H1 (cell line): ENCODE measurements around the gene RARRES2. TPM values are rescaled to one million over a fixed set of nuclear protein-coding genes. Genes with fewer than 3 reads are reported as not detected.

ENCODE experiments used
- CTCF ChIA-PET: fragments of 300-600 bp; sonication (Branson Sonifier 250); formaldehyde crosslinking; loops from one replicate; lab custom pipeline; 2021; ENCODE audit not compliant: partially characterized antibody; lab: Charles Lee
- POLR2A ChIA-PET: fragments of 300-600 bp; sonication (Branson Sonifier 250); formaldehyde crosslinking; loops from one replicate; lab custom pipeline; 2021; ENCODE audit warnings: inconsistent platforms; ENCODE audit not compliant: partially characterized antibody; lab: Charles Lee
- DNase-seq, 2 experiments: peaks; one replicate each; pipeline versions ENCODE4 v3.0.0 to v3.0.0-alpha.2; 2010 to 2022; ENCODE audit warnings: low spot score in 2 of 2, low read depth in 1 of 2, mixed read lengths in 1 of 2
- FAIRE-seq: peaks from 2 replicates; lab custom pipeline; 2011; peaks lifted over from hg19 to GRCh38; lab: Jason Lieb, UNC
- H2AFZ ChIP-seq: 2 replicates; pipeline ENCODE4 v1.8.1; 2012; ENCODE audit warnings: low read length, inconsistent platforms
- H2AK5ac ChIP-seq: 2 replicates; pipeline ENCODE4 v1.6.1; 2013; ENCODE audit warnings: low read depth, low read length
- H2BK120ac ChIP-seq: replicated peaks from 2 replicates; pipeline ENCODE3; 2013; ENCODE audit warnings: low read depth, low read length, inconsistent platforms
- H2BK12ac ChIP-seq: 2 replicates; pipeline ENCODE4 v1.6.1; 2013; ENCODE audit warnings: low read depth, low read length
- H2BK15ac ChIP-seq: 2 replicates; pipeline ENCODE4 v1.6.1; 2013; ENCODE audit warnings: low read length
- H2BK20ac ChIP-seq: 2 replicates; pipeline ENCODE4 v1.6.1; 2013; ENCODE audit warnings: low read length
- H2BK5ac ChIP-seq: 2 replicates; pipeline ENCODE4 v1.6.1; 2013; ENCODE audit warnings: low read depth, low read length
- H3K14ac ChIP-seq: 2 replicates; pipeline ENCODE4 v1.6.1; 2013; ENCODE audit warnings: inconsistent platforms; ENCODE audit not compliant: insufficient read length
- H3K18ac ChIP-seq: 2 replicates; pipeline ENCODE4 v1.6.1; 2013; ENCODE audit warnings: low read length; ENCODE audit errors: extremely low read depth
- H3K23ac ChIP-seq: 2 replicates; pipeline ENCODE4 v1.6.1; 2013; ENCODE audit warnings: inconsistent platforms; ENCODE audit not compliant: insufficient read length
- H3K23me2 ChIP-seq: 2 replicates; pipeline ENCODE4 v1.6.1; 2013; ENCODE audit warnings: low read depth, low read length
- H3K27ac ChIP-seq: 2 replicates; pipeline ENCODE4 v1.6.1; 2011; ENCODE audit warnings: low read depth, low read length, inconsistent platforms
- H3K27me3 ChIP-seq, 4 experiments: replicated peaks in 1 of 4; 1 replicate in 1 of 4; 2 replicates in 3 of 4; pipeline versions ENCODE4 v1.6.1 to v1.8.1; 2011 to 2013; ENCODE audit warnings: low read length in 3 of 4, mild to moderate bottlenecking in 3 of 4, inconsistent platforms in 2 of 4, mixed read lengths in 2 of 4, moderate library complexity in 1 of 4; ENCODE audit not compliant: control insufficient read depth in 3 of 4, insufficient read depth in 3 of 4; ENCODE audit errors: extremely low read depth in 1 of 4
- H3K36me3 ChIP-seq, 4 experiments: 2 replicates each; pipeline versions ENCODE4 v1.6.1 to v1.8.1; 2011 to 2013; ENCODE audit warnings: mild to moderate bottlenecking in 4 of 4, low read length in 3 of 4, moderate library complexity in 2 of 4, control low read depth in 1 of 4, inconsistent platforms in 1 of 4; ENCODE audit not compliant: insufficient read depth in 4 of 4, control insufficient read depth in 2 of 4
- H3K4ac ChIP-seq: replicated peaks from 2 replicates; pipeline ENCODE3; 2013; ENCODE audit warnings: low read length, low read depth, mixed read lengths, inconsistent platforms; ENCODE audit not compliant: insufficient read length
- H3K4me1 ChIP-seq, 4 experiments: replicated peaks in 1 of 4; 1 replicate in 1 of 4; 2 replicates in 3 of 4; pipeline versions ENCODE4 v1.6.1 to v1.8.1; 2011 to 2013; ENCODE audit warnings: low read length in 3 of 4, inconsistent platforms in 2 of 4, mixed read lengths in 1 of 4; ENCODE audit not compliant: insufficient read depth in 4 of 4, control insufficient read depth in 3 of 4
- H3K4me2 ChIP-seq, 2 experiments: 2 replicates each; pipeline versions ENCODE4 v1.6.1 to v1.8.1; 2011 to 2013; ENCODE audit warnings: low read depth in 2 of 2, low read length in 2 of 2, control low read depth in 1 of 2, inconsistent platforms in 1 of 2, mild to moderate bottlenecking in 1 of 2; ENCODE audit not compliant: insufficient read depth in 1 of 2
- H3K4me3 ChIP-seq, 4 experiments: fragments of 200-600, 300-600 bp in 1 of 4; sonication (generic), shearing (Covaris generic), sonication (Bioruptor Twin) in 1 of 4; 2 replicates each; pipeline versions ENCODE4 v1.5.1 to v1.8.1; 2011 to 2016; ENCODE audit warnings: low read length in 4 of 4, low read depth in 3 of 4, control low read depth in 2 of 4, inconsistent platforms in 2 of 4, mild to moderate bottlenecking in 2 of 4, mixed read lengths in 1 of 4, moderate library complexity in 1 of 4; ENCODE audit not compliant: insufficient read depth in 2 of 4; ENCODE audit errors: extremely low read depth in 1 of 4
- H3K56ac ChIP-seq: replicated peaks from 2 replicates; pipeline ENCODE3; 2013; ENCODE audit warnings: low read depth, mild to moderate bottlenecking, mixed read lengths, low read length, inconsistent platforms; ENCODE audit not compliant: insufficient read length
- H3K79me1 ChIP-seq: 2 replicates; pipeline ENCODE4 v1.6.1; 2013; ENCODE audit warnings: low read depth, low read length, control low read depth
- H3K79me2 ChIP-seq, 2 experiments: 2 replicates each; pipeline versions ENCODE4 v1.6.1 to v1.8.1; 2012 to 2013; ENCODE audit warnings: low read length in 2 of 2, mild to moderate bottlenecking in 2 of 2, inconsistent platforms in 1 of 2; ENCODE audit not compliant: insufficient read depth in 2 of 2, control insufficient read depth in 1 of 2
- H3K9ac ChIP-seq, 4 experiments: replicated peaks in 1 of 4; 1 replicate in 1 of 4; 2 replicates in 3 of 4; pipeline versions ENCODE4 v1.6.1 to v1.8.1; 2011 to 2013; ENCODE audit warnings: low read depth in 3 of 4, low read length in 3 of 4, control low read depth in 2 of 4, mild to moderate bottlenecking in 2 of 4, moderate library complexity in 2 of 4, inconsistent platforms in 1 of 4; ENCODE audit errors: extremely low read depth in 1 of 4
- H3K9me3 ChIP-seq, 2 experiments: 2 replicates each; pipeline versions ENCODE4 v1.6.1 to v1.8.1; 2012 to 2013; ENCODE audit warnings: mild to moderate bottlenecking in 2 of 2, moderate library complexity in 2 of 2, control low read depth in 1 of 2, inconsistent platforms in 1 of 2, low read depth in 1 of 2, low read length in 1 of 2, mixed read lengths in 1 of 2; ENCODE audit not compliant: insufficient read depth in 2 of 2
- H4K20me1 ChIP-seq, 2 experiments: replicated peaks in 1 of 2; 2 replicates each; pipeline versions ENCODE3 to v1.8.1; 2011 to 2013; ENCODE audit warnings: inconsistent platforms in 2 of 2, low read length in 2 of 2, mild to moderate bottlenecking in 1 of 2; ENCODE audit not compliant: insufficient read depth in 2 of 2, control insufficient read depth in 1 of 2
- H4K5ac ChIP-seq: 2 replicates; pipeline ENCODE4 v1.6.1; 2013; ENCODE audit warnings: low read length, low read depth, mixed read lengths, inconsistent platforms; ENCODE audit not compliant: insufficient read length
- H4K8ac ChIP-seq: 2 replicates; pipeline ENCODE4 v1.8.0; 2013; ENCODE audit warnings: mild to moderate bottlenecking, moderate library complexity, low read length, inconsistent platforms; ENCODE audit not compliant: insufficient read depth; ENCODE audit errors: extremely low read depth
- H4K91ac ChIP-seq: replicated peaks from 2 replicates; pipeline ENCODE3; 2013; ENCODE audit warnings: low read length, mixed read lengths, inconsistent platforms; ENCODE audit not compliant: insufficient read length
- ASH2L ChIP-seq: fragments of 200-600, 300-600 bp; sonication (generic); IDR thresholded peaks from one replicate; pipeline ENCODE4 v1.7.1; 2017; ENCODE audit warnings: low read length
- BACH1 ChIP-seq: IDR thresholded peaks from 2 replicates; pipeline ENCODE4 v1.6.1; 2012; ENCODE audit warnings: low read length, improper control_type of control experiment
- CBX8 ChIP-seq: fragments of 300-800, 300-1000 bp; sonication (generic); IDR thresholded peaks from 2 replicates; pipeline ENCODE4 v1.7.1; 2016; ENCODE audit warnings: low read depth, low read length, borderline replicate concordance
- CEBPB ChIP-seq: IDR thresholded peaks from 2 replicates; pipeline ENCODE4 v1.6.1; 2012; ENCODE audit warnings: low read depth, low read length
- EZH2 ChIP-seq: fragments of 200-600 bp; sonication (generic); IDR thresholded peaks from 2 replicates; pipeline ENCODE4 v1.7.1; 2012; ENCODE audit warnings: low read depth, mild to moderate bottlenecking, moderate library complexity, low read length, inconsistent platforms; ENCODE audit not compliant: severe bottlenecking
- POLR2A ChIP-seq, 2 experiments: IDR thresholded peaks; 1 replicate in 1 of 2; 2 replicates in 1 of 2; pipeline ENCODE4 v1.6.1; 2011; ENCODE audit warnings: low read depth in 2 of 2, low read length in 2 of 2, mild to moderate bottlenecking in 2 of 2; ENCODE audit errors: control extremely low read depth in 1 of 2
- POU5F1 ChIP-seq: IDR thresholded peaks from 2 replicates; pipeline ENCODE4 v1.6.1; 2011; ENCODE audit warnings: low read depth, mild to moderate bottlenecking, low read length, moderate library complexity
- SIRT6 ChIP-seq: IDR thresholded peaks from one replicate; pipeline ENCODE4 v1.7.1; 2012; ENCODE audit warnings: low read length, inconsistent platforms
- TAF1 ChIP-seq: IDR thresholded peaks from 2 replicates; pipeline ENCODE4 v1.6.1; 2011; ENCODE audit warnings: mild to moderate bottlenecking, low read depth, low read length
- TBP ChIP-seq: IDR thresholded peaks from 2 replicates; pipeline ENCODE4 v1.6.1; 2011; ENCODE audit warnings: low read depth, low read length, improper control_type of control experiment
- WGBS, 2 experiments: shearing (Covaris generic) in 1 of 2; methylation state at CpG; one replicate each; pipeline versions ENCODE4 v1.1.6 to v1.1.7; 2013 to 2015; ENCODE audit warnings: low lambda C conversion rate in 2 of 2, mixed read lengths in 2 of 2, inconsistent platforms in 1 of 2, low coverage in 1 of 2, missing lambda C conversion rate in 1 of 2; ENCODE audit not compliant: insufficient replicate concordance in 2 of 2, insufficient coverage in 1 of 2, insufficient read length in 1 of 2; ENCODE audit errors: extremely low coverage in 1 of 2, missing lambda C conversion rate in 1 of 2; 5-methylcytosine and 5-hydroxymethylcytosine counted together
- polyA plus RNA-seq, 7 experiments: library from polyadenylated mRNA; depleted of rRNA in 3 of 7; stranded (reverse) in 5 of 7; unstranded in 2 of 7; fragments of >200 nt in 5 of 7; fragments of 200-250 nt in 2 of 7; gene quantifications; 1 replicate in 5 of 7; 2 replicates in 1 of 7; 4 replicates in 1 of 7; pipeline versions ENCODE4 v1.2.1 to v1.2.3, GENCODE V29; 2011 to 2013; ENCODE audit warnings: missing spikeins in 2 of 7, mixed read lengths in 2 of 7
- total RNA-seq: library from RNA; stranded (reverse); fragmentation: NEBNext Ultra II Directional; extraction: Animal tissue kit (Norgen Biotek cat#: 25700); gene quantifications from 2 replicates; pipeline ENCODE4 v1.2.1, GENCODE V29; 2021
- TF ChIP-seq, protein P1 (sequence below): IDR thresholded peaks from 2 replicates; pipeline ENCODE4 v1.6.1; 2011; ENCODE audit warnings: low read depth, mild to moderate bottlenecking, low read length; ENCODE audit not compliant: insufficient read depth
- TF ChIP-seq, protein P2 (sequence below): IDR thresholded peaks from 2 replicates; pipeline ENCODE4 v1.6.1; 2012; ENCODE audit warnings: low read length, inconsistent platforms

RARRES2 gene
- total and polyA plus RNA-seq, 2 of the 8 experiments (the other 6 are each of a cell fraction or from before 2014, with no cell fraction given) = 254 to 441 TPM

DNA sequence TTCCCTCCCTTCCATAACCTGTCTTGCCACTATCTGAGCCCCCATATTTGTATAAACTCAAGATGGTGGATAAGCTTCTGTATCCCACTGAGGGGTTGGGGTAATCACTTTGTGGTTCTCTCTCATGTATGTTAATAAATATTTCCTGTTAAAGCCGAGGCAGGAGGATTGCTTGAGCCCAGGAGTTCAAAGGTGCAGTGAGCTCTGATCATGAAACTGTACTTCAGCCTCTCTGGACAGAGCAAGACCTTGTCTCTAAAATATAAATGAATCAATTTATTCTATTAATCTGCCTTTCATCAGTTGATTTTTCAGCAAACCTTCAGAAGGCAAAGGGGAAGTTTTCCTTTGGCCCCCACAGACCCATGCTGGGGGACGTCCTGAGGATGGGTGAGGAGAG, 1.8 kb upstream of the RARRES2 start:
- CTCF ChIA-PET = interaction anchor here (0.9 to 5.2 kb wide), 3 partner anchors 12 to 63 kb away, joined by 3 to 41 read pairs (median 6); a partner anchor contains a TSS
- DNase-seq (no peak), FAIRE-seq (no peak)
- POLR2A ChIA-PET = interaction anchor here (1.0 to 2.3 kb wide), 6 partner anchors 8 to 61 kb away, joined by 4 to 19 read pairs (median 4); partner anchors contain the start of gene REPIN1
- Histone ChIP-seq H2AK5ac (no peak overlapping the region), H4K20me1 (peaks cover 6 to 13% of the 10 kb centered on the region in 2 experiments), H3K9me3 (peaks cover 0 to 11% of the 10 kb centered on the region in 2 experiments; a peak in 3 of 4 replicates), H2AFZ (no peak overlapping the region), H3K27me3 (peaks cover 0 to 26% (median 21%) of the 10 kb centered on the region in 4 experiments; a peak in 6 of 7 replicates), H3K4me1 (peaks cover 4 to 39% (median 20%) of the 10 kb centered on the region in 4 experiments), H3K18ac (no peak overlapping the region), H3K14ac (no peak overlapping the region), H2BK12ac (no peak overlapping the region), H3K36me3 (peaks cover 0 to 12% (median 0%) of the 10 kb centered on the region in 4 experiments; a peak in 2 of 8 replicates), H4K91ac (no peak overlapping the region), H3K9ac (no peak overlapping the region), H3K27ac (no peak overlapping the region), H3K79me1 (peaks cover 6% of the 10 kb centered on the region), H3K56ac (no peak overlapping the region), H2BK120ac (no peak overlapping the region), H2BK15ac (no peak overlapping the region), H3K4me2 (no peak overlapping the region; a peak in 1 of 4 replicates), H3K79me2 (peaks cover 0 to 22% of the 10 kb centered on the region in 2 experiments; a peak in 2 of 4 replicates), H4K8ac (no peak overlapping the region), H3K4me3 (no peak overlapping the region), H2BK5ac (no peak overlapping the region), H3K4ac (no peak overlapping the region), H3K23me2 (peaks cover 19% of the 10 kb centered on the region), H3K23ac (no peak overlapping the region), H2BK20ac (no peak overlapping the region; the same call in 1 of the 2 replicates), H4K5ac (no peak overlapping the region)
- WGBS, 2 experiments = 75% methylated on average over 2 of the region's 2 CpGs; no CpG with 5 or more reads in 1 of the 2 experiments
- no peak for TF ChIP-seq ASH2L
- TF ChIP-seq CBX8 = no peak
- no peak for TF ChIP-seq CEBPB
- TF ChIP-seq, protein P1, sequence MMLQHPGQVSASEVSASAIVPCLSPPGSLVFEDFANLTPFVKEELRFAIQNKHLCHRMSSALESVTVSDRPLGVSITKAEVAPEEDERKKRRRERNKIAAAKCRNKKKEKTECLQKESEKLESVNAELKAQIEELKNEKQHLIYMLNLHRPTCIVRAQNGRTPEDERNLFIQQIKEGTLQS = no peak
- no peak for TF ChIP-seq TBP
- no peak for TF ChIP-seq POU5F1
- TF ChIP-seq SIRT6 = no peak
- TF ChIP-seq EZH2 = no peak
- TF ChIP-seq TAF1 = no peak
- no peak for TF ChIP-seq BACH1
- TF ChIP-seq POLR2A (IDR thresholded peaks at IDR 0.05; ENCODE audit: control extremely low read depth in 1 of 2, low read depth in 2 of 2, low read length in 2 of 2) = no peak
- TF ChIP-seq, protein P2, sequence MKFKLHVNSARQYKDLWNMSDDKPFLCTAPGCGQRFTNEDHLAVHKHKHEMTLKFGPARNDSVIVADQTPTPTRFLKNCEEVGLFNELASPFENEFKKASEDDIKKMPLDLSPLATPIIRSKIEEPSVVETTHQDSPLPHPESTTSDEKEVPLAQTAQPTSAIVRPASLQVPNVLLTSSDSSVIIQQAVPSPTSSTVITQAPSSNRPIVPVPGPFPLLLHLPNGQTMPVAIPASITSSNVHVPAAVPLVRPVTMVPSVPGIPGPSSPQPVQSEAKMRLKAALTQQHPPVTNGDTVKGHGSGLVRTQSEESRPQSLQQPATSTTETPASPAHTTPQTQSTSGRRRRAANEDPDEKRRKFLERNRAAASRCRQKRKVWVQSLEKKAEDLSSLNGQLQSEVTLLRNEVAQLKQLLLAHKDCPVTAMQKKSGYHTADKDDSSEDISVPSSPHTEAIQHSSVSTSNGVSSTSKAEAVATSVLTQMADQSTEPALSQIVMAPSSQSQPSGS = no peak
